ENCODE measurements around the gene KIAA0753.

KIAA0753 gene

GRCh38 chr17:6677946-6678345 is 37.4 kb upstream of the KIAA0753 start:
- TF ChIP-seq L3MBTL2 (conservative IDR thresholded peaks at IDR 0.05) (no peak), HDGF (IDR thresholded peaks at IDR 0.05; ENCODE audit: borderline replicate concordance) (no peak), SUZ12 (IDR thresholded peaks at IDR 0.05) (no peak), TARDBP (IDR thresholded peaks at IDR 0.05) (no peak), ARNT (IDR thresholded peaks at IDR 0.05) (no peak), SP1 (IDR thresholded peaks at IDR 0.05) (no peak), FOXA1 (IDR thresholded peaks at IDR 0.05) (no peak), BHLHE40 (IDR thresholded peaks at IDR 0.05; ENCODE audit: borderline replicate concordance) (no peak), LEF1 (IDR thresholded peaks at IDR 0.05; ENCODE audit: borderline replicate concordance) (no peak), CTBP1 (IDR thresholded peaks at IDR 0.05; ENCODE audit: borderline replicate concordance) (no peak), FOXM1 (IDR thresholded peaks at IDR 0.05; ENCODE audit: borderline replicate concordance) (no peak), ZNF384 (IDR thresholded peaks at IDR 0.05) (no peak), NFRKB (IDR thresholded peaks at IDR 0.05) (no peak), PKNOX1 (IDR thresholded peaks at IDR 0.05) (no peak), FOXK2 (IDR thresholded peaks at IDR 0.05) (no peak), ELF4 (IDR thresholded peaks at IDR 0.05) (no peak)
- POLR2A ChIA-PET = no interaction called here
- no peak for DNase-seq (ENCODE audit: extremely low spot score)
- CTCF ChIA-PET = interaction anchor here (0.6 to 1.4 kb wide), 2 partner anchors 233 to 1396 kb away, joined by 3 to 5 read pairs; partner anchors contain the start of gene RABEP1

DNA sequence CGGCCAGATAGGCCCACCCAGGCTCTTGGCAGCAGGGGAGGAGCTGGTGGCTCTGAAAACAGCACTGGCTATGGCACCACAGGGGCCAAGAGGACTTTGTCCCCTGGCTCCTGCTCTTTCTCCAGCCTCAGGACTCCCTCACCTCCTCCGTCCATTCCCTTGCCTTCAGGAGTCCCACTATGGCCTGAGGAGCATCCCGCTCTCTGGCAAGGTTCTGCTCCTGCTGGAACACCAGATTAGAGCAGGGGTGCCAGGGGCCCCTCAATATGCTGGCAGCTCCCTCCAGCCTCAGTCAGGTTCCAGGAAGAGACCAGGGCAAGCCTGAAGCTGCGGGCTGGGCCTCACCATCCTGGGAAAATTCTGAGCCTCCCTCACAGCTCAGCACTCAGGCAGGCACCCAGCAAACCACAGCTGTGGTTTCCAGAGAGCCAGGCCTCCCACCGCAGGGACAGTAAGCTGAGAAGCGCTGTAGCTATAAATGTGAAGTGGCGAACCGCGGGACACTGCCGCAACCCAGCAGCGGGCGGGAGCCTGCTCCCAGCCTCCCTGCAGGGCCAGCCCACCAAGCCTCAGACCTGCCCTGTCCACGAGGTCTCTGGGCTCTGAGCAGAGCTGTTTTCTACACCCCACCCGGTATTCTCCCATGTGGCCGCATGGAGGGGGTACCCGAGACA is 36.8 kb upstream of the KIAA0753 start:
- ChIA-PET POLR2A (no interaction called here), CTCF (interaction anchor here (0.6 to 1.4 kb wide), 3 partner anchors 166 to 1395 kb away, joined by 3 to 5 read pairs (median 3); partner anchors contain the start of gene RABEP1)
- TF ChIP-seq NFRKB (IDR thresholded peaks at IDR 0.05) = no peak
- no peak for TF ChIP-seq SUZ12 (IDR thresholded peaks at IDR 0.05)
- TF ChIP-seq FOXM1 (IDR thresholded peaks at IDR 0.05; ENCODE audit: borderline replicate concordance) = no peak
- peak; percentile 32; the same call in 1 of the 2 replicates for TF ChIP-seq L3MBTL2 (conservative IDR thresholded peaks at IDR 0.05)
- TF ChIP-seq LEF1 (IDR thresholded peaks at IDR 0.05; ENCODE audit: borderline replicate concordance) = no peak
- no peak for TF ChIP-seq ELF4 (IDR thresholded peaks at IDR 0.05)
- peak; percentile 70 for DNase-seq (ENCODE audit: extremely low spot score)

DNA sequence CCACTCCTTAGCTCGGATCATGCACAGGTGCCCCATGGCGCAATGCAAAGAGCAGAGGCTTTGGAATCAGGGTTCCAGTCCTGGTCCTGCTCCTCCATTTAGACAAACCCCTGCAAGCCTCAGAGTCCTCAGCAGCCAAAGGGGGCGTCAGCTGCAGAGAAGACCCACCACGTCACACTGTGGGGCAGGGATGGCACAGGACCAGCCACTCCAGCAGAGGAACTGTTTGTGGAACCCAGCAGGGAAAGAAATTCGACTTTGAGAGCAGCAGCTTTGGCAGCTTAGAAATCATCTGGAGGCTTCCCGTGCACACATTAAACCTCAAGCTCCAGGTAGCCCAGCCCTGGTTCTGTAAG is 36.3 kb upstream of the KIAA0753 start:
- TF ChIP-seq CTBP1 (IDR thresholded peaks at IDR 0.05; ENCODE audit: borderline replicate concordance) (no peak), TARDBP (IDR thresholded peaks at IDR 0.05) (no peak), BHLHE40 (IDR thresholded peaks at IDR 0.05; ENCODE audit: borderline replicate concordance) (no peak), SP1 (IDR thresholded peaks at IDR 0.05) (no peak), NFRKB (IDR thresholded peaks at IDR 0.05) (no peak), L3MBTL2 (conservative IDR thresholded peaks at IDR 0.05) (no peak), SUZ12 (IDR thresholded peaks at IDR 0.05) (no peak), FOXA1 (IDR thresholded peaks at IDR 0.05) (no peak), PKNOX1 (IDR thresholded peaks at IDR 0.05) (no peak), FOXK2 (IDR thresholded peaks at IDR 0.05) (no peak)
- ChIA-PET CTCF (interaction anchor here (0.7 to 1.4 kb wide), 2 partner anchors 166 to 234 kb away, joined by 3 to 5 read pairs; no protein-coding TSS in a partner anchor), POLR2A (no interaction called here)
- DNase-seq (ENCODE audit: extremely low spot score) = no peak

DNA sequence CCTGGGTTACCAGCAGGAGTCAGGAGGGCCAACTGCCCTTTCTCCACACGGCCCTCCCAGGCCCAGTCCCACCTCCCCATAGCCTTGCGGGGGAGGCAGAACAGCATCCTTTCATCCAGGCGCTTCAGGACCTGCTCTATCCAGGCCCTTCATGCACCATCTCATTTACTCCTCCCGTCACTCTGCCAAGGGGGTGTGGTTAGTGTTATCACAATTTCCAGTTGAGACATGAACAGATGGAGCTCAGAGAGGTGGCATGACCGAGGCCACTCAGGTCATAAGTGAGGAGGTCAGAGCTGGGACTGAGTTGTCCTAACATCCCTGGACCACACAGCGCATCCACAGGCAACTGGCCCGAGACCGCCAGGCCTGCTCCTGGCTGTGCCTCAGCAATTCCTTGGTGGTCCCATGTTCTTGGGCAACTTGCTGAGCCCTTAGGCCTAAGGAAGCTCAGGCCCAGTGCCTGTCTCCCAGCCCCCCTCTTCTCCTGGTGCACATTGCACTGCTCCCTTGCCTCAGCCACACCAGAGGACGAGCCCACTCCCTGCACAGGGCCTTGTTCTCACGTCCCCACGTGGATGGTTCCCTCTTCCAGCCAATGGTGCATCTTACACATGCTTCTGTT is 34.8 kb upstream of the KIAA0753 start:
- TF ChIP-seq NFRKB (IDR thresholded peaks at IDR 0.05) (no peak), FOXA1 (IDR thresholded peaks at IDR 0.05) (no peak), LEF1 (IDR thresholded peaks at IDR 0.05; ENCODE audit: borderline replicate concordance) (no peak), SUZ12 (IDR thresholded peaks at IDR 0.05) (no peak), CTBP1 (IDR thresholded peaks at IDR 0.05; ENCODE audit: borderline replicate concordance) (no peak), TARDBP (IDR thresholded peaks at IDR 0.05) (no peak)
- ChIA-PET POLR2A (no interaction called here), CTCF (no interaction called here)
- no peak for DNase-seq (ENCODE audit: extremely low spot score)

DNA sequence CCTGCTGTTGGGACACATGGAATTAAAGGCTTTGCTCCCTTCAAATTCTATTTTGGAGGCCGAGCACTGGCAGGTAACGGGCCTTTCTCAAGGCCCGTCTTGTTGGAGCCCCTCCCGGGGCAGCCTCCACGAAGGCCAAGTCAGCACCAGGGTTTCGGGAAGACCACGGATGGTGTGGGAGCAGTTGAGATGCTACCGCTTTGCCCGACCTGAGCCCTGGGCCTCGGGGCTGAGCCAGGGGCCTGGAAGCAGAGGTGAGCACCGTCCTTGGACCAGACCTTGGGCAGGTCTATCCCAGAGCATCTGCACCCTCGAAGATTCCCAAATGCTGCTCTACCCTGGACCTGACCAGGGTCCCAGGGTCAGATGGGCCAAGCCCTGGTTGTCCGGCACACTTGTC is 34.1 kb upstream of the KIAA0753 start:
- CTCF ChIA-PET = no interaction called here
- POLR2A ChIA-PET = no interaction called here
- DNase-seq (ENCODE audit: extremely low spot score) = no peak
- no peak for TF ChIP-seq NFRKB (IDR thresholded peaks at IDR 0.05)
- no peak for TF ChIP-seq CTBP1 (IDR thresholded peaks at IDR 0.05; ENCODE audit: borderline replicate concordance)
- TF ChIP-seq PKNOX1 (IDR thresholded peaks at IDR 0.05) = no peak
- no peak for TF ChIP-seq SP1 (IDR thresholded peaks at IDR 0.05)
- no peak for TF ChIP-seq FOXK2 (IDR thresholded peaks at IDR 0.05)
- no peak for TF ChIP-seq L3MBTL2 (conservative IDR thresholded peaks at IDR 0.05)
- TF ChIP-seq FOXA1 (IDR thresholded peaks at IDR 0.05) = no peak
- no peak for TF ChIP-seq SUZ12 (IDR thresholded peaks at IDR 0.05)
- no peak for TF ChIP-seq ARNT (IDR thresholded peaks at IDR 0.05)
- no peak for TF ChIP-seq HDGF (IDR thresholded peaks at IDR 0.05; ENCODE audit: borderline replicate concordance)
- TF ChIP-seq TARDBP (IDR thresholded peaks at IDR 0.05) = no peak
- TF ChIP-seq LEF1 (IDR thresholded peaks at IDR 0.05; ENCODE audit: borderline replicate concordance) = no peak
- TF ChIP-seq ZNF384 (IDR thresholded peaks at IDR 0.05) = no peak
- no peak for TF ChIP-seq FOXM1 (IDR thresholded peaks at IDR 0.05; ENCODE audit: borderline replicate concordance)
- no peak for TF ChIP-seq BHLHE40 (IDR thresholded peaks at IDR 0.05; ENCODE audit: borderline replicate concordance)
- TF ChIP-seq ELF4 (IDR thresholded peaks at IDR 0.05) = no peak

DNA sequence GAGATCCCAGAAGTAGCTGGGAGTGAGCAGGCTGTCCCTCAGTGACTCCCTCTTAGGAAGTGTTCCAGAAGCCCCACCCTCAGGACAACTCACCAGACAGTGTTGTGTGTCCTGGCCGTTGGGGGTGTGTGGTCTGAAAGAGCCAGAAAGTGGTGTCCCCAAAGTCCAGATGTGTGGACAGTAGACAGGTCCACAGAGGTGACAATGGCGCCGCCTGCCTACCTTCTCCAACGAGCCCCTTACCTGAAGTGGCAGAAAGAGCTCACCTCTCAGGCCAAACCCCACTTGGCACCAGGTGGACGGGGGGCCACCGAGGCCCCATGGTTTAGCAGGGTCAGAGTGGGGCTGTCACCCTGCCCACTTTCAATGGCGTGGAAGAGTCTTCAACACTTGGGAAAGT is 30.9 kb upstream of the KIAA0753 start:
- ChIA-PET POLR2A (no interaction called here), CTCF (no interaction called here)
- TF ChIP-seq LEF1 (IDR thresholded peaks at IDR 0.05; ENCODE audit: borderline replicate concordance) = no peak
- TF ChIP-seq L3MBTL2 (conservative IDR thresholded peaks at IDR 0.05) = no peak
- no peak for TF ChIP-seq FOXM1 (IDR thresholded peaks at IDR 0.05; ENCODE audit: borderline replicate concordance)
- no peak for TF ChIP-seq TARDBP (IDR thresholded peaks at IDR 0.05)
- no peak for TF ChIP-seq HDGF (IDR thresholded peaks at IDR 0.05; ENCODE audit: borderline replicate concordance)
- TF ChIP-seq BHLHE40 (IDR thresholded peaks at IDR 0.05; ENCODE audit: borderline replicate concordance) = no peak
- TF ChIP-seq FOXA1 (IDR thresholded peaks at IDR 0.05) = no peak
- no peak for TF ChIP-seq SP1 (IDR thresholded peaks at IDR 0.05)
- no peak for TF ChIP-seq FOXK2 (IDR thresholded peaks at IDR 0.05)
- TF ChIP-seq ELF4 (IDR thresholded peaks at IDR 0.05) = no peak
- TF ChIP-seq ZNF384 (IDR thresholded peaks at IDR 0.05) = no peak
- TF ChIP-seq CTBP1 (IDR thresholded peaks at IDR 0.05; ENCODE audit: borderline replicate concordance) = no peak
- no peak for TF ChIP-seq SUZ12 (IDR thresholded peaks at IDR 0.05)
- no peak for TF ChIP-seq PKNOX1 (IDR thresholded peaks at IDR 0.05)
- DNase-seq (ENCODE audit: extremely low spot score) = no peak
